Melanocyte of skin (primary cell): ENCODE results near the gene FAM117B. TPM values are rescaled to one million over a fixed set of nuclear protein-coding genes. Genes with fewer than 3 reads are reported as not detected.

ENCODE experiments used
- small RNA-seq, 2 donors: library from RNA; depleted of rRNA; stranded (forward); fragments of <200 nt; gene quantifications; one replicate each; pipeline ENCODE3, GENCODE V24; 2012
- total RNA-seq, 2 donors: library from RNA; depleted of rRNA; stranded (reverse); fragments of >200 nt; gene quantifications; 2 replicates each; pipeline ENCODE4 v1.2.3, GENCODE V29; 2012

Gene FAM117B
- total RNA-seq = 1 to 10 TPM; 2.1 to 2.3 TPM

GRCh38 chr2:202634556-202635427 is at the start of gene FAM117B:
Gene FAM117B (plus strand): TSS chr2:202634969. CDS start chr2:202635188, 219 bp downstream.

Small RNA genes within 50 kb of the gene (small RNA-seq; reads per million reads assigned to genes)
- gene MTND4LP17 = 0 reads per million in 2 donors

Other genes starting within 250 kb of the FAM117B start
- 1 to 10 TPM; 2.0 to 2.8 TPM for gene ICA1L, start 236.8 kb downstream of the FAM117B start, total RNA-seq